ENCODE data around the gene ST7.

Gene ST7

DNA sequence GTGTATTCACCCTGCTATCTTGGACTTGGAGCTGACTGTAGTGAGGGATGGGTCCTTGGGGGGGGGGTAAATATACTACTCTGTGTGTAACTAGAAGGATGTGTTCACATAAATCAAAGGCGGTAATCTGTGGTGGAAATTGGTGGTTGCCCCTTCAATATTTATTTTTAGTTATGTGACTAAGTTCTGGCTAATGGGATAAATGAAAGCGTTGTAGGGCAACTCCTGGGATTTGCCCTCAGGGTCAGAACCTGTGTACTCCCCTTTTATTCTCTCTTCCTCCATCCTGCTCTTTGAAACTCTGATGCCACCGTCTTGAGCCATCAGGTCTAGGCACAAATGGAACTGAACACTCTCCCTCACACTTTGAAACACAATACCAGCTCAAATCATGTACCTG lies 24.3 kb upstream of the ST7 start:
- Histone ChIP-seq H4K20me1 (ENCODE audit: insufficient read depth, low read length, poor library complexity, severe bottlenecking) (no peaks in the 10 kb centered on the region), H3K9ac (ENCODE audit: low read depth, low read length, poor library complexity, severe bottlenecking) (no peak overlapping the region), H3K79me2 (ENCODE audit: insufficient read depth, low read length) (no peaks in the 10 kb centered on the region), H3K27me3 (ENCODE audit: insufficient read depth, low read length, poor library complexity, severe bottlenecking) (no peaks in the 10 kb centered on the region), H3K36me3 (ENCODE audit: insufficient read depth, low read length) (no peaks in the 10 kb centered on the region), H3K4me3 (ENCODE audit: low read length, poor library complexity, severe bottlenecking) (no peak overlapping the region), H2AFZ (ENCODE audit: low read length) (no peak overlapping the region), H3K4me2 (ENCODE audit: low read depth, low read length, poor library complexity, severe bottlenecking) (no peak overlapping the region), H3K9me3 (ENCODE audit: insufficient read depth, low read depth, low read length) (no peaks in the 10 kb centered on the region), H3K4me1 (ENCODE audit: insufficient read depth, low read length, poor library complexity, severe bottlenecking) (no peaks in the 10 kb centered on the region), H3K9me2 (replicated peaks; ENCODE audit: low read depth, low read length) (no peaks in the 10 kb centered on the region), H3F3A (ENCODE audit: low read depth) (no peaks in the 10 kb centered on the region)
- no peak for TF ChIP-seq EZH2phosphoT487 (IDR thresholded peaks at IDR 0.05; ENCODE audit: borderline replicate concordance)
- TF ChIP-seq, protein P1, sequence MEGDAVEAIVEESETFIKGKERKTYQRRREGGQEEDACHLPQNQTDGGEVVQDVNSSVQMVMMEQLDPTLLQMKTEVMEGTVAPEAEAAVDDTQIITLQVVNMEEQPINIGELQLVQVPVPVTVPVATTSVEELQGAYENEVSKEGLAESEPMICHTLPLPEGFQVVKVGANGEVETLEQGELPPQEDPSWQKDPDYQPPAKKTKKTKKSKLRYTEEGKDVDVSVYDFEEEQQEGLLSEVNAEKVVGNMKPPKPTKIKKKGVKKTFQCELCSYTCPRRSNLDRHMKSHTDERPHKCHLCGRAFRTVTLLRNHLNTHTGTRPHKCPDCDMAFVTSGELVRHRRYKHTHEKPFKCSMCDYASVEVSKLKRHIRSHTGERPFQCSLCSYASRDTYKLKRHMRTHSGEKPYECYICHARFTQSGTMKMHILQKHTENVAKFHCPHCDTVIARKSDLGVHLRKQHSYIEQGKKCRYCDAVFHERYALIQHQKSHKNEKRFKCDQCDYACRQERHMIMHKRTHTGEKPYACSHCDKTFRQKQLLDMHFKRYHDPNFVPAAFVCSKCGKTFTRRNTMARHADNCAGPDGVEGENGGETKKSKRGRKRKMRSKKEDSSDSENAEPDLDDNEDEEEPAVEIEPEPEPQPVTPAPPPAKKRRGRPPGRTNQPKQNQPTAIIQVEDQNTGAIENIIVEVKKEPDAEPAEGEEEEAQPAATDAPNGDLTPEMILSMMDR (conservative IDR thresholded peaks at IDR 0.05; ENCODE audit: low read length), result no peak

DNA sequence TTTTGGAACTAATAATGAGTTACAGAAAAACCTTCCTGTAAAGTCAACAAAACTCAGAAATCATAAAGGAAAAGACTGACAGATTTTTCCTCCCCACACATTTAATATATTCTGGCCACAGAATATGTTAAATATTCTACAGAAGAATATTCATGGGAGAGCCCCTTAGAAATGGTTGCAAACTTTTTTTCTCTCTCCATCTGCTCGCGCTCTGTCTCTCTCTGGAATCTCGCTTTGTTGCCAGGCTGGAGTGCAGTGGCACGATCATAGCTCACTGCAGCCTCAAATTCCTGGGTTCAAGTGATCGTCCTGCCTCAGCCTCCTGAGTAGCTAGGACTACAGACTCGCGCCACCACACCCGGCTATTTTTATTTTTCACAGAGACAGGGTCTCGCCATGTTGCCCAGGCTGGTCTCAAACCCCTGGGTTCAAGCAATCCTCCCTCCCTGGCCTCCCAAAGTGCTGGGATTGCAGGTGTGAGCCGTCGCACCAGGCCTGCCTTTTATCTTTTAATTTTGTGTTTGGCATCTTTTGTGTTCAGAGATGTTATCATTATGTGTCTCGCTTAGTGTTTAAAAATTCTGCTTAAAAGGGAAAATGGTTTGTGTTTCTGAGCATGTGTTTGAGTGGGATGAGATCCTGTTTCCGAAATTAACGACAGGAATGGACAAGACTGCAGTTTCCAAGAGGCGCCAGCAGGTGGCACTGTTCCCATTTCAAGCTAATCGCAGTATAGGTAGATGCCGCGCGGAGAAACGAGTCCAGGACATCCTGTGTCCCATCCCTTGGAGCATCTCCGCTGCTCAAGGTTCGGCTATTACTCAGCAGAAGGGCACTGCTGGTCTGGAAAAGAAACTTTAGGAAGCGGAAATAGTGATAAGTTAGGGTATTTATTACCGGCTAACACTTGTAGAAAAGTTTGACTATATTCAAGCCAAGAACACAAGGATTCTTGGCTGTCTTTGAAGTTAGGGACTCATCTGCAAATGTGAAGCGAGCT lies 23.1 kb upstream of the ST7 start:
- TF ChIP-seq, protein P1 (conservative IDR thresholded peaks at IDR 0.05; ENCODE audit: low read length), result peak; percentile 99
- TF ChIP-seq EZH2phosphoT487 (IDR thresholded peaks at IDR 0.05; ENCODE audit: borderline replicate concordance), result no peak
- no peak overlapping the region for H3K4me2 ChIP-seq (ENCODE audit: low read depth, low read length, poor library complexity, severe bottlenecking)
- H3K9ac ChIP-seq (ENCODE audit: low read depth, low read length, poor library complexity, severe bottlenecking), result no peak overlapping the region
- H3K36me3 ChIP-seq (ENCODE audit: insufficient read depth, low read length), result no peaks in the 10 kb centered on the region
- H3K27me3 ChIP-seq (ENCODE audit: insufficient read depth, low read length, poor library complexity, severe bottlenecking), result no peaks in the 10 kb centered on the region
- no peaks in the 10 kb centered on the region for H3K4me1 ChIP-seq (ENCODE audit: insufficient read depth, low read length, poor library complexity, severe bottlenecking)
- no peaks in the 10 kb centered on the region for H3F3A ChIP-seq (ENCODE audit: low read depth)
- no peaks in the 10 kb centered on the region for H3K9me2 ChIP-seq (replicated peaks; ENCODE audit: low read depth, low read length)
- no peaks in the 10 kb centered on the region for H3K79me2 ChIP-seq (ENCODE audit: insufficient read depth, low read length)
- no peaks in the 10 kb centered on the region for H4K20me1 ChIP-seq (ENCODE audit: insufficient read depth, low read length, poor library complexity, severe bottlenecking)
- peak overlapping the region; percentile 68 for H2AFZ ChIP-seq (ENCODE audit: low read length)
- H3K4me3 ChIP-seq (ENCODE audit: low read length, poor library complexity, severe bottlenecking), result no peak overlapping the region
- H3K9me3 ChIP-seq (ENCODE audit: insufficient read depth, low read depth, low read length), result no peaks in the 10 kb centered on the region

DNA sequence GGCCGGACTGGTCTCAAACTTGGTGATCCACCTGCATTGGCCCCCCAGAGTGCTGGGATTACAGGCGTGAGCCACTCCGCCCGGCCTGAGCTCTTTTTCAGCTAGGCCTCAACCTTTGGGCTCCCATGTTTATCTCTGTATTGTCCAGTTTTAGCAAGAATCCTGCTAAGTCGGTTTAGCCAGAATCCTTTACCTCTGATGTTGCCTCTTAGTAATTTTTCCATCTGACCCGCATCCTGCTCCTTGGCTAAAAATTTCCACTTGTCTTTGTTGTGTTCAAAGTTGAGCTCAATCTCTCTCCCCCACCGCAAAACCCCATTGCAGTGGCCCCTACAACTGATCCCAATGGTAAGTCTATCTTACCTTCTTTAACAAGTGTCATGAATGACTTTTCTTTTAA lies 20.7 kb upstream of the ST7 start:
- no peaks in the 10 kb centered on the region for H3K36me3 ChIP-seq (ENCODE audit: insufficient read depth, low read length)
- no peaks in the 10 kb centered on the region for H3K27me3 ChIP-seq (ENCODE audit: insufficient read depth, low read length, poor library complexity, severe bottlenecking)
- no peak overlapping the region for H3K4me2 ChIP-seq (ENCODE audit: low read depth, low read length, poor library complexity, severe bottlenecking)
- no peaks in the 10 kb centered on the region for H3K4me1 ChIP-seq (ENCODE audit: insufficient read depth, low read length, poor library complexity, severe bottlenecking)
- no peak overlapping the region for H3K9ac ChIP-seq (ENCODE audit: low read depth, low read length, poor library complexity, severe bottlenecking)
- no peaks in the 10 kb centered on the region for H3K9me3 ChIP-seq (ENCODE audit: insufficient read depth, low read depth, low read length)
- TF ChIP-seq, protein P1 (conservative IDR thresholded peaks at IDR 0.05; ENCODE audit: low read length), result no peak
- no peak for TF ChIP-seq EZH2phosphoT487 (IDR thresholded peaks at IDR 0.05; ENCODE audit: borderline replicate concordance)
- H2AFZ ChIP-seq (ENCODE audit: low read length), result no peak overlapping the region
- no peaks in the 10 kb centered on the region for H3F3A ChIP-seq (ENCODE audit: low read depth)
- H3K79me2 ChIP-seq (ENCODE audit: insufficient read depth, low read length), result no peaks in the 10 kb centered on the region
- no peaks in the 10 kb centered on the region for H4K20me1 ChIP-seq (ENCODE audit: insufficient read depth, low read length, poor library complexity, severe bottlenecking)
- no peaks in the 10 kb centered on the region for H3K9me2 ChIP-seq (replicated peaks; ENCODE audit: low read depth, low read length)
- H3K4me3 ChIP-seq (ENCODE audit: low read length, poor library complexity, severe bottlenecking), result no peak overlapping the region
